IPS-18c (cell line): ENCODE measurements around the gene LTB4R2.

Experiments
- H3K4me3 ChIP-seq: 2 replicates; pipeline ENCODE4 v1.7.0; 2013; ENCODE audit warnings: low read depth, mild to moderate bottlenecking, low read length, moderate library complexity; ENCODE audit not compliant: insufficient read depth
- H3K9me3 ChIP-seq: one replicate; pipeline ENCODE4 v1.6.1; 2013; ENCODE audit warnings: mild to moderate bottlenecking, low read length, moderate library complexity; ENCODE audit not compliant: control insufficient read depth, insufficient read depth

The LTB4R2 gene

DNA sequence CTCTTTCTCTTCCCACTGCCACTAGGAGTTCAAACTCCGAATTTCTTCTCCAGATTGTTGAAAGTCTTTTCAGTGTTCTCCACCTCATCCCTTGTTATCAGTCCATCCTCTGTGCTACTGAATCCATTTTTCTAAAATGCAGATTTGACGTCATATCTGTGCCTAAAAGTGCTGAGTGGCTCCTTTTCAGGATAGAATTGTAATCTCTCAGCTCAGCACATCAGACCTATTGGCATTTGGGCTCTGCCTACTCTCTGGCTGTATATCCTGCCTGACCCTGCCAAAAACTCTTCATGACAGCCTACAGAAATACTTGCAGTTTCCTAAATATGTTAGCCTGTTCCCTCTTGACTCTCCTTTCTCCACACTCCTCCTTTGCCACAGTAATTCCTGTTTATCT lies 37.5 kb upstream of the LTB4R2 start:
- Histone ChIP-seq H3K4me3 (no peak overlapping the region), H3K9me3 (no peaks in the 10 kb centered on the region)

DNA sequence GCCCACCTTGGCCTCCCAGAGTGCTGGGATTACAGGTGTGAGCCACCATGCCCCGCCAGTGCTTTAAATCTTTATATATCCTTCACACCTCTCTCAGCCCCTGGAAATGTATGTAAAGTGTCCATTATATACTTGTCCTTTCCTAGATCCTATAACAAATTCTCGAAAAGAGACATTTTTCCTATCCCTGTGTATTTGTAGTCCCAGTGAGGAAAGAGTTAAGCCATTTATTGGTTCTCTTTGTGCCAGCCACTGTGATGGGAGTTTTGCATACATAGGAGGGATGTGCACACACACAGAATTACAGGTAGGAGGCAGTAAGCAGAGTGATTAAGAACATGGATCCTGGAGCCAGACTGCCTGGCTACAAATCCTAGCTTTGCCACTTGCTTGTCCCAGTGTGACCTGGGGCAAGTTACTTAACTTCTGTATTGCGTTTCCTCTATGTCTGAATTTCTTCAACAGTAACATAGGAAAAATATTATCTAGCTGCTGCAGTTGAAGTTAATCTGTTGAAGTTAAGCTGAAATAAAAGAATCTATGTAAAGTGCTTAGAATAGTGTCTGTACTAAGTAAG lies 36.4 kb upstream of the LTB4R2 start:
- H3K4me3 ChIP-seq, result no peak overlapping the region

GRCh38 chr14:24274101-24274543 lies 35.8 kb upstream of the LTB4R2 start:
- Histone ChIP-seq H3K9me3 (no peaks in the 10 kb centered on the region), H3K4me3 (no peak overlapping the region)

More for the DNA sequence above, 36.4 kb upstream of the LTB4R2 start:
- H3K9me3 ChIP-seq, result no peaks in the 10 kb centered on the region

GRCh38 chr14:24277071-24277470 lies 32.9 kb upstream of the LTB4R2 start:
- no peaks in the 10 kb centered on the region for H3K9me3 ChIP-seq

DNA sequence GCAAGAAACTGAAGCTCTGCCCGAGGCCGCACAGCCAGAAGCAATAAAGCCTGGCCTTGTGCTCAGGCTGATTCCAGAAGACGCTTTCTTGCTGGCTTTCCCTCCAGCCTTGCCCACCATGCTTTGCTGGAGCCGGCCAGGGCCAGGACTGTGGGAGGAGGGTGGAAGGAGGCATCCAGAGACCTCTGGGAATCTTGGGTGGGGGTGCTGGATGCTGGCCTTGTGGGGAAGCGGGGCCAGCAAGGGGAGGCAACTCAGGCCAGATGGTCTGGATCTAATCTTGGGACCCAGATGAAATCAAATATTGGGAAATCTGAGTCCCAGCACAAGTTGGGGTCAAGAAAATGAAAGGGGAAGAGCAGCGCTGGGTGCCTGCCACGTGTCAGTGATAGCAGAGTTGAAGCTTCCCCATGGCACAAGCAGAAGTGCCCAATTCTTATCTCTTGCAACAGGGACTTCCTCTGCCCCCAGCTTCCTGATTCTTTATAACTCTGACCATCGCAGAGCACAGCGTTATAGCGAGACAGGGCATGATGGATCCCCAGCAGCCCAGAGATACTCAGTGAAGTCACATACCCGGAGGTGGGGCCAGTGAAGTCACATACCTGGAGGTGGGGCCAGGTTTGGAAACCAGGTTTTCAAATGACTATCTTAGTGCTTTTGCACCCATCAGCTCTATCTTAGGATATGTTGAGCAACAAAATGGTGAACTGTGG lies 32.2 kb upstream of the LTB4R2 start:
- no peak overlapping the region for H3K4me3 ChIP-seq
- H3K9me3 ChIP-seq, result no peaks in the 10 kb centered on the region

More at GRCh38 chr14:24277071-24277470, 32.9 kb upstream of the LTB4R2 start:
- H3K4me3 ChIP-seq, result no peak overlapping the region

DNA sequence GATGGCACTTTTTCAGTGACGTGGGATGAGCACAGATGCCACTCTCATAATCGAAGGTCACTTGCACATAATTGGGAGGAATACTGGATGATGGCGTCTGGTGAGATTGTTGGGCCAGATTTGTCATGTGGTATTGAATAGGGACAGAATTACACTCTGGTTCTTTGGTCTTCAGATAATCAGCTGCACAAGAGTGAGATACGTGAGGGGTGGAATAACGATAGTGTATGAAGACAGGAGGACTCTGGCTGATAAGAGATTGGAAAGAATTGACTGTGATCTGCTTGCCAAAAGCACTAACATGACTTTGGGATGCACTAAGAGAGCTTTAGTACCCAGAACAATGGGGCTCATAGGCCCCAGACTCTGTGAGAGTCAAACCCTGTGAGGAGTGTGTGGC lies 31.5 kb upstream of the LTB4R2 start:
- no peaks in the 10 kb centered on the region for H3K9me3 ChIP-seq
- no peak overlapping the region for H3K4me3 ChIP-seq

DNA sequence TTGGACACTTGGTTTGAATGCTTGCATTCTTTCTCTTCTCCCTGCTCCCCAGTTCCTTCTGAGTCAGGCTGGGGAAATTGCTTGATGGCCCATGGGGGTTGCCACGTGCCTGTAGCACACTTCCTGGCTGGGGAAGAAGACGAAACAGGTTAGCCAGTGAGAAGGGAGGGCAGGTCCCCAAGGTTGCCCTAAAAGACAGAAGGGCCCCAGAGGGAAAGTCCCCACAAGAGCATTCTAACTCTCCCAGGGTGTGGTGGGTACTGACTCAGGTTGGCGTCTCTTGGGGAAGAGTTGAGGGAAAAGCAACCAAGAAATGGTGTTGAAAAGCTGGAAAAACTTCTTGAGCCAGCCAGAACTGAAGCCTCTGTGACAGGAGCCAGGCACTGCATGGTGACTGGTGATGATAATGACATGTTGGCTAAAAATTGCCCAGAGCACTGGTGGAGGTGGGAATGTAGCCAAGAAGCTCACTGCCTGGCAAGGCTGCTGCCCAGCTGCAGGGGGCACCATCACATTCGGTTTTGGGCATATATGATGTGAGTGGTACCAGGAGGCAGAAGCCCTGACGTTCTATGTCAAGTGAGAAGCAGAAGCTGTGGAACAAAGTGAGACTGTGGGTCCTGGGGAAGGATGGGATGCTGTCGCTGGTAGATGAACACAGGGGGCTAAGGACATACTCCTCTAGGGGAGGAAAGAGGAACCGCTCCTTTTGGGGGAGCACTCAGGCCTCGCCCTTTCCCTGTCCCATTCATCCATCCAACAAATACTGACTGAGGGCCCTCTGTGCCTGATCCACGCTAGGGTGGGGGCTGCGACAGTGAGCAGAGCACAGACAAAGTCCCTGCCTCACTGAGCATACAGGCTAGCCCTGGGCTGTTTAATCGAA lies 30.4 kb upstream of the LTB4R2 start:
- no peak overlapping the region for H3K4me3 ChIP-seq
- no peaks in the 10 kb centered on the region for H3K9me3 ChIP-seq

- H3K9me3 ChIP-seq, result no peaks in the 10 kb centered on the region
- H3K4me3 ChIP-seq, result no peak overlapping the region
Measured at GRCh38 chr14:24280797-24281460, 29.0 kb upstream of the LTB4R2 start.

DNA sequence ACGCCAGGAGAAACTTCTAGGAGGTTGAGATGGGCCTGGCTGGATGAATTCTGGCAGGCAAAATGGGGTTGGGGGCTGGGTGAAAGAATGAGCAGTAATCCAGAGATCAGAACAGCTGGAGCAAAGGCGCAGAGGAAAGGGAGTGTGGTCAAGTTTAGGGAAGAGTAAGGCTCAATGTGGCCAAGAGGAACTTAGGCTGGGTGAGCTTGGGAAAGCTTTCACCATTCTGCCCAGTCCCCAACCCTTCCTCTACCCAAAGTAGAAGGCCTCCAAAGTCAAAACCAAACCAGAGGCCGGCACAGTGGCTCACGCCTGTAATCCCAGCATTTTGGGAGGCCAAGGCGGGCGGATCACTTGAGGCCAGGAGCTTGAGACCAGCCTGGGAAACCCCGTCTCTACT lies 28.3 kb upstream of the LTB4R2 start:
- Histone ChIP-seq H3K4me3 (no peak overlapping the region), H3K9me3 (no peaks in the 10 kb centered on the region)

- Histone ChIP-seq H3K9me3 (no peaks in the 10 kb centered on the region), H3K4me3 (no peak overlapping the region)
Measured at GRCh38 chr14:24282736-24283135, 27.2 kb upstream of the LTB4R2 start.

GRCh38 chr14:24283796-24284460 lies 26.0 kb upstream of the LTB4R2 start:
- Histone ChIP-seq H3K9me3 (no peaks in the 10 kb centered on the region), H3K4me3 (no peak overlapping the region)

GRCh38 chr14:24284501-24285035 lies 25.4 kb upstream of the LTB4R2 start:
- Histone ChIP-seq H3K4me3 (no peak overlapping the region), H3K9me3 (no peaks in the 10 kb centered on the region)

- no peaks in the 10 kb centered on the region for H3K9me3 ChIP-seq
Measured at GRCh38 chr14:24285351-24285750, 24.6 kb upstream of the LTB4R2 start.

GRCh38 chr14:24286996-24287395 lies 22.9 kb upstream of the LTB4R2 start:
- Histone ChIP-seq H3K4me3 (no peak overlapping the region), H3K9me3 (no peaks in the 10 kb centered on the region)

More at GRCh38 chr14:24285351-24285750, 24.6 kb upstream of the LTB4R2 start:
- H3K4me3 ChIP-seq, result no peak overlapping the region

DNA sequence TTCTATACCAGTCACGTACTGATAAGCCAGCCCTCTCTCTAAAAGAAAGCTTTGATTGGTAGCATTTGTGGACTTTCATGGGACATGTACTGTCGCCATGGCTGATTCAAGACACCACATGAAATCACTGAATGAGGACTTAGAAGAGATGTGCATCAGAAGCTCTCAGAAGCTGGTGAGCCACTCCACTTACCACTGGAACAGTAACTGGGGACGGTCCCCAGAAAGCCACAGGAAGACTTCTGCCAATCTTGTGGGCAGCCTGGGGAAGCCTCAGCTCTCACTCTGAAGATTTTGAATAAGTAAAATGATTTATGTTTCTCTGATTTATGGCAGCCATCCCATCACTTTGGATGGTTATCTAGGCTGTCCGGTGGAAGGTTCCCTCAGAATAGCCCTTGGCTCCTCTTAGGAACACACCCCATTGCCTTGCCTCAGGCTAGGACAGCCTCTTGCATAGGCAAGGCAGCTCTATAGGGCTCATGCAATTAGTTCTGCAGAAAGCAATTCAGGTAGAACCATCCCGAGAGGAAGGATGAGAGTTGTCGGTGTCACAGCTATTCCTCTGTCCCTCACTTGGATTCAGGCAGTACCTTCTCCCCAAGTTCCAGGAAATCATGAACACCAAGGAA lies 20.2 kb upstream of the LTB4R2 start:
- Histone ChIP-seq H3K4me3 (no peak overlapping the region), H3K9me3 (no peaks in the 10 kb centered on the region)

DNA sequence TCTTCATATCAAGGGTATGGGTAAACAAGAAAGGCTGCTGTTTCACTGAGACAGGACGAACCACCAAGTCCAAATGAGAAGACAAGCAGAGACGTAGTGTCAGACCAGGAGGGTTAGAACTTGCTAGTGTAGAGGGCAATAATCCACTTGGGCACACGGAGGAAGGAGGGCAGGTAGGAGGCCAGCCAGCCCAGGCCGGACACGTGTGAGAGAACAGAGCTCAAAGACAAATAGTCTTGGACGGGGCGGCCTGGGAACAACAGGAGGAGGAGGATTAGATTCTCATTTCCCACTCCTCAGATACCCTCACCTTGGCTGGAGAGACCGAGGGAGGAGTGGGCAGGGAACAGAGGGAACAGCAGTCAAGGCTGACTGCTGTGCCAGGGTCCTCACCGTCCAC lies 19.2 kb upstream of the LTB4R2 start:
- no peaks in the 10 kb centered on the region for H3K9me3 ChIP-seq
- H3K4me3 ChIP-seq, result no peak overlapping the region
